SK-N-SH treated with all-trans-retinoic acid at 6 μM for 48 hours (cell line): Measurements from ENCODE around the gene ERP44.

Experiments
- ATAC-seq: fragments of 200-7000 bp; cut with Tn5 transposase; 3 replicates; pipeline ENCODE4 v1.9.1; 2020; ENCODE audit warnings: mild to moderate bottlenecking, moderate library complexity
- ARNTL ChIP-seq: fragments of 450-650 bp; formaldehyde crosslinking; IDR thresholded peaks from 2 replicates; pipeline ENCODE4 v1.5.0; 2020; ENCODE audit warnings: low read depth, mild to moderate bottlenecking, moderate library complexity, borderline replicate concordance
- BACH2 ChIP-seq: fragments of 250-450 bp; sonication (Bioruptor Pico); IDR thresholded peaks from 2 replicates; pipeline ENCODE4 v1.9.0; 2021; ENCODE audit warnings: mild to moderate bottlenecking, borderline replicate concordance
- CSDC2 ChIP-seq: fragments of 250-450 bp; sonication (Bioruptor Pico); IDR thresholded peaks from 2 replicates; pipeline ENCODE4 v1.5.0; 2020; ENCODE audit warnings: mild to moderate bottlenecking, moderate library complexity
- CSRNP3 ChIP-seq: fragments of 250-450 bp; sonication (Bioruptor Pico); IDR thresholded peaks from 2 replicates; pipeline ENCODE4 v1.5.1; 2021; ENCODE audit warnings: mild to moderate bottlenecking, moderate library complexity
- ESRRG ChIP-seq: fragments of 250-450 bp; sonication (Bioruptor Pico); IDR thresholded peaks from 2 replicates; pipeline ENCODE4 v1.6.1; 2021; ENCODE audit warnings: mild to moderate bottlenecking
- GLIS3 ChIP-seq: fragments of 250-450 bp; sonication (Bioruptor Pico); IDR thresholded peaks from 2 replicates; pipeline ENCODE4 v1.5.0; 2020; ENCODE audit warnings: mild to moderate bottlenecking, moderate library complexity
- ISL1 ChIP-seq: fragments of 250-450 bp; sonication (Bioruptor Pico); IDR thresholded peaks from 2 replicates; pipeline ENCODE4 v2.1.2; 2022; ENCODE audit warnings: mild to moderate bottlenecking, moderate library complexity
- OSR1 ChIP-seq: fragments of 250-450 bp; sonication (Bioruptor Pico); IDR thresholded peaks from 2 replicates; pipeline ENCODE4 v1.8.0; 2022; ENCODE audit warnings: moderate library complexity, mild to moderate bottlenecking, inconsistent platforms
- POU6F1 ChIP-seq: fragments of 250-450 bp; sonication (Bioruptor Pico); IDR thresholded peaks from 2 replicates; pipeline ENCODE4 v1.8.0; 2021; ENCODE audit warnings: low read depth, mild to moderate bottlenecking, moderate library complexity, borderline replicate concordance
- PPARA ChIP-seq: fragments of 250-450 bp; sonication (Bioruptor Pico); IDR thresholded peaks from 2 replicates; pipeline ENCODE4 v1.5.0; 2020; ENCODE audit warnings: mild to moderate bottlenecking, borderline replicate concordance
- RARB ChIP-seq: fragments of 250-450 bp; sonication (Bioruptor Pico); IDR thresholded peaks from 2 replicates; pipeline ENCODE4 v1.8.0; 2021; ENCODE audit warnings: mild to moderate bottlenecking, moderate library complexity
- SNAI2 ChIP-seq: fragments of 250-450 bp; sonication (Bioruptor Pico); IDR thresholded peaks from 2 replicates; pipeline ENCODE4 v1.5.0; 2020; ENCODE audit warnings: mild to moderate bottlenecking, moderate library complexity
- TCF4 ChIP-seq: fragments of 250-450 bp; sonication (Bioruptor Pico); IDR thresholded peaks from 2 replicates; pipeline ENCODE4 v1.8.0; 2021; ENCODE audit warnings: mild to moderate bottlenecking, moderate library complexity, borderline replicate concordance
- TOX ChIP-seq: fragments of 250-450 bp; sonication (Bioruptor Pico); IDR thresholded peaks from 2 replicates; pipeline ENCODE4 v1.8.0; 2021; ENCODE audit warnings: mild to moderate bottlenecking, moderate library complexity, borderline replicate concordance
- ZC3H10 ChIP-seq: fragments of 250-450 bp; sonication (Bioruptor Pico); IDR thresholded peaks from 2 replicates; pipeline ENCODE4 v1.5.1; 2021; ENCODE audit warnings: mild to moderate bottlenecking, moderate library complexity
- ZFP30 ChIP-seq: fragments of 450-650 bp; formaldehyde crosslinking; IDR thresholded peaks from 2 replicates; pipeline ENCODE4 v1.5.0; 2022; ENCODE audit warnings: mild to moderate bottlenecking, moderate library complexity
- ZNF70 ChIP-seq: fragments of 450-650 bp; formaldehyde crosslinking; IDR thresholded peaks from 2 replicates; pipeline ENCODE4 v1.5.0; 2020; ENCODE audit warnings: mild to moderate bottlenecking, moderate library complexity
- ZNF8 ChIP-seq: fragments of 450-650 bp; formaldehyde crosslinking; IDR thresholded peaks from 2 replicates; pipeline ENCODE4 v1.5.0; 2020; ENCODE audit warnings: mild to moderate bottlenecking, moderate library complexity
- TF ChIP-seq, protein P1 (sequence below): fragments of 250-450 bp; sonication (Bioruptor Pico); IDR thresholded peaks from 2 replicates; pipeline ENCODE4 v1.5.0; 2020; ENCODE audit warnings: mild to moderate bottlenecking, moderate library complexity
- TF ChIP-seq, protein P2 (sequence below): fragments of 250-450 bp; sonication (Bioruptor Pico); IDR thresholded peaks from 2 replicates; pipeline ENCODE4 v1.5.1; 2020; ENCODE audit warnings: low read depth, mild to moderate bottlenecking, moderate library complexity

Gene ERP44

DNA sequence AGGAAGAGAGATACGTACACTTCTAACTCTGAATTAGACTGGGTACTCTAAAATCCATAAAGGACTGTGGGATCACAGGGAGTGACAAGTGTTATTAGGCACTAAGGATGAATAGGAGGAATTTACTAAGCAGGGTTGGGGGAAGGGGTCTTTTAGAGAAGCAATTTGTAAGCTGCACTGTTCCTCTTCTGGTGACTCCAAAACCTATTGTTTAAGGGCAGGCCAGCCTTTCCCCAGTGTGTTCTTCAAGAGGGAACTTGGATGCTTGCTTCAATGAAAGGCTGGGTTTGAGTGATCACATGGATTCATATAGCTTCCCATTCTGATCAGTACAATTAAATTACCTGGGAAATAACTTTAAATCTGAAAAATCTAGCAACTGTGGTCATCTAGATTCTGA is 120.6 kb downstream of the ERP44 start (continued):
- TF ChIP-seq POU6F1 (CRISPR knock-in tag) (no peak), SNAI2 (no peak)
- TF ChIP-seq, all 23 proteins: peak for 0

GRCh38 chr9:99977033-99977792 is 121.6 kb downstream of the ERP44 start:
- ATAC-seq: no peak
- TF ChIP-seq ISL1 (CRISPR knock-in tag) (no peak), POU6F1 (CRISPR knock-in tag) (no peak), ESRRG (no peak), RARB (CRISPR knock-in tag) (no peak), SNAI2 (no peak), ARNTL (CRISPR knock-in tag) (no peak), OSR1 (CRISPR knock-in tag) (no peak), ZNF70 (CRISPR knock-in tag) (no peak), GLIS3 (no peak), TOX (CRISPR knock-in tag) (no peak), PPARA (CRISPR knock-in tag) (no peak), TCF4 (CRISPR knock-in tag) (no peak), CSRNP3 (CRISPR knock-in tag) (no peak), ZNF8 (CRISPR knock-in tag) (no peak), BACH2 (no peak)
- TF ChIP-seq, protein P1, sequence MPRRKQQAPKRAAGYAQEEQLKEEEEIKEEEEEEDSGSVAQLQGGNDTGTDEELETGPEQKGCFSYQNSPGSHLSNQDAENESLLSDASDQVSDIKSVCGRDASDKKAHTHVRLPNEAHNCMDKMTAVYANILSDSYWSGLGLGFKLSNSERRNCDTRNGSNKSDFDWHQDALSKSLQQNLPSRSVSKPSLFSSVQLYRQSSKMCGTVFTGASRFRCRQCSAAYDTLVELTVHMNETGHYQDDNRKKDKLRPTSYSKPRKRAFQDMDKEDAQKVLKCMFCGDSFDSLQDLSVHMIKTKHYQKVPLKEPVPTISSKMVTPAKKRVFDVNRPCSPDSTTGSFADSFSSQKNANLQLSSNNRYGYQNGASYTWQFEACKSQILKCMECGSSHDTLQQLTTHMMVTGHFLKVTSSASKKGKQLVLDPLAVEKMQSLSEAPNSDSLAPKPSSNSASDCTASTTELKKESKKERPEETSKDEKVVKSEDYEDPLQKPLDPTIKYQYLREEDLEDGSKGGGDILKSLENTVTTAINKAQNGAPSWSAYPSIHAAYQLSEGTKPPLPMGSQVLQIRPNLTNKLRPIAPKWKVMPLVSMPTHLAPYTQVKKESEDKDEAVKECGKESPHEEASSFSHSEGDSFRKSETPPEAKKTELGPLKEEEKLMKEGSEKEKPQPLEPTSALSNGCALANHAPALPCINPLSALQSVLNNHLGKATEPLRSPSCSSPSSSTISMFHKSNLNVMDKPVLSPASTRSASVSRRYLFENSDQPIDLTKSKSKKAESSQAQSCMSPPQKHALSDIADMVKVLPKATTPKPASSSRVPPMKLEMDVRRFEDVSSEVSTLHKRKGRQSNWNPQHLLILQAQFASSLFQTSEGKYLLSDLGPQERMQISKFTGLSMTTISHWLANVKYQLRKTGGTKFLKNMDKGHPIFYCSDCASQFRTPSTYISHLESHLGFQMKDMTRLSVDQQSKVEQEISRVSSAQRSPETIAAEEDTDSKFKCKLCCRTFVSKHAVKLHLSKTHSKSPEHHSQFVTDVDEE: no peak
- TF ChIP-seq, protein P2, sequence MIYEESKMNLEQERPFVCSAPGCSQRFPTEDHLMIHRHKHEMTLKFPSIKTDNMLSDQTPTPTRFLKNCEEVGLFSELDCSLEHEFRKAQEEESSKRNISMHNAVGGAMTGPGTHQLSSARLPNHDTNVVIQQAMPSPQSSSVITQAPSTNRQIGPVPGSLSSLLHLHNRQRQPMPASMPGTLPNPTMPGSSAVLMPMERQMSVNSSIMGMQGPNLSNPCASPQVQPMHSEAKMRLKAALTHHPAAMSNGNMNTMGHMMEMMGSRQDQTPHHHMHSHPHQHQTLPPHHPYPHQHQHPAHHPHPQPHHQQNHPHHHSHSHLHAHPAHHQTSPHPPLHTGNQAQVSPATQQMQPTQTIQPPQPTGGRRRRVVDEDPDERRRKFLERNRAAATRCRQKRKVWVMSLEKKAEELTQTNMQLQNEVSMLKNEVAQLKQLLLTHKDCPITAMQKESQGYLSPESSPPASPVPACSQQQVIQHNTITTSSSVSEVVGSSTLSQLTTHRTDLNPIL (CRISPR knock-in tag): no peak
- TF ChIP-seq, all 23 proteins: peak for 0

GRCh38 chr9:99973455-99973854 is 125.3 kb downstream of the ERP44 start:
- TF ChIP-seq POU6F1 (CRISPR knock-in tag): no peak
- TF ChIP-seq ZNF8 (CRISPR knock-in tag): no peak
- no peak for TF ChIP-seq PPARA (CRISPR knock-in tag)
- no peak for TF ChIP-seq ARNTL (CRISPR knock-in tag)
- no peak for TF ChIP-seq BACH2
- TF ChIP-seq ZFP30 (CRISPR knock-in tag): no peak
- TF ChIP-seq OSR1 (CRISPR knock-in tag): no peak
- no peak for TF ChIP-seq ESRRG
- TF ChIP-seq SNAI2: no peak
- TF ChIP-seq, protein P1: no peak
- no peak for TF ChIP-seq CSDC2 (CRISPR knock-in tag)
- no peak for TF ChIP-seq GLIS3
- no peak for TF ChIP-seq CSRNP3 (CRISPR knock-in tag)
- no peak for TF ChIP-seq TCF4 (CRISPR knock-in tag)
- no peak for TF ChIP-seq ZC3H10 (CRISPR knock-in tag)
- no peak for TF ChIP-seq ZNF70 (CRISPR knock-in tag)
- TF ChIP-seq, all 23 proteins: peak for 0
- ATAC-seq: no peak
